Eye (tissue), 1 donor: ENCODE results near the gene MRFAP1L1.
"Not testable (repeated sequence)": the region's sequence is repeated elsewhere in the genome, so short reads cannot be mapped to it uniquely, and the experiment has no call there.

Experiments
- DNase-seq: peaks from one replicate; pipeline ENCODE4 v3.0.0-alpha.2; 2015

The MRFAP1L1 gene

DNA sequence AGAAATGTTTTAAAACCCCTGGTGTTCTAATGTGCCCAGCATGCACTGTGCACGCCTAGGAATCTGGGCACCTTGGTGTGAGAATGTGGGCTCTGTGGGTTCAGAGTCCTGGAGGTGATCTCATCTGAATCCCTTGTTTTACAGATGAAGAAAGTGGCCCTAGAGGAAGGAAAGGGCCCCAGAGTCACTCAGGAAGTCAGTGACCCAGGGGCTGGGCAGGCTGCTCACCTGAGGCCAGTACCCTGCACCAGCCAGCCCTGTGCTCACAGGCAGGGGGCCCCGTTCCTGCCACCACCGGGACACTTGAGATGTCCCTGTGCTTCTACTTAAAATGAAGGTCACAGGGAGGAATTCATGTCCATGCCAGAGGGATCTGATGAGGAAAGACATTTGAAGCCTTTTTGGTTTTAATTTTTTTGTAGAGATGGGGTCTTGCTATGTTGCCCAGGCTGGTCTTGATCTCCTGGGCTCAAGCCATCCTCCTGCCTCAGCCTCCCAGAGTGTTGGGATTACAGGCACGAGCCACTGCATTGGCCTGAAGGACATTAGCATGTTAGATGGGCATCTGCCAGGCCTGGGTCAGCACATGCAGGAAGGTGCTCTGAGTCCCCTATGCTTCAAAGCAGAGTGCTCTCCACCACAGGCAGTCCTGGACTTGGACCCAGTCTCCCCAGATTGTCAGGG, 23.4 kb downstream of the MRFAP1L1 start:
- DNase-seq, result no peak

DNA sequence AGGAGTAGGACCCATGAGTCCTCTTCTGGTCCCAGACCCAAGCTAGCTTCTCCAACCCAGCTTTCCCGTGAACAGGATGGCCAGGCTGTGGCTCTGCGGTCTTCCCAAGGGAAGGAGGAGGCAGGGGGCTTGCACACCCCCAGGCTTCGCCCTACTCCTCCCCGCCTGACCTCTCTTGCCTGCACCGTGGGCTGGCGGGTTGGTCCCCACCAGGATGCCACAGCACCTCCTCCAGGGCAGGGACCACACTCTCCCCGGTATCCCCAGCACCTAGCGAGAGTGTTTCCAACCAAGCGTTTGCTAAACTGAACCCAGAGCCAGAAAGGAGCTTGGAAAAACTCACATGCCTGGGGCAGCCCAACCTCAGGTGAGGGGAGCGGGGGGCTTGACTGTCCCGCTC, 25.0 kb downstream of the MRFAP1L1 start:
- no peak for DNase-seq

DNA sequence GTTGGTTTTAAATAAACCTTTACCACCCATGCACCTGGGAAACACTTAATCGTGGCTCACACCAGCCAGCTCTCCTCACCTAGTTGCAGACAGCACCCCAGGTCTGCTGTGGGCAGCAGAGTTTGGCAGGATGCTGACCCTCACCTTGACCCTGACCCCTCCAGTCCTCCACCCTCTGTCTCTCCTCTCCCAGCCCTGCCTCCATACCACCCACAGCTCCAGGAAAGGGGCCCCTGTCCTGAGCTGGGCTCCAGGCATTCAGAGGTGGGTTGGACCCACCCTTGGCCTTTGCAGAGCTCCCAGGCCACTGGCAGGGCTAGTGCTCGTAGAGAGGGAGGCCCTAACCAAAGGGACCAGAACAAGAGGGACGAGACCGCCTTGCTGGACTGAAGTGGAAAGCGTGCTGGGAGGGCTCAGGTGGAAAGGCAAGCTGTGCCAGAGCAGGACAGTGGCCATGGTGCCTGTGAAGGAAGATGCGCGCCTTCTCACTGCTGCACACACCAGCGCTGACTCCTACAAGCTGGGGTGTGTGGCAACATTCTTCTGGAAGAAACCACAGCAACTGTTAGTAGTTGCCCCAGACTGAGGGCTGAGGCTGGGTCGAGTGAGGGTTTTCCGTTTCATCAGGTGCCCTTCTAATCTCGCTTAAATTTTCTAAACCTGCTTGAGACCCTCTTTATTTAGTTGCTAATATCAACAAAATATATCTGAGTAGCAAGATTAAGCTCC, 26.6 kb downstream of the MRFAP1L1 start:
- DNase-seq, result no peak

DNA sequence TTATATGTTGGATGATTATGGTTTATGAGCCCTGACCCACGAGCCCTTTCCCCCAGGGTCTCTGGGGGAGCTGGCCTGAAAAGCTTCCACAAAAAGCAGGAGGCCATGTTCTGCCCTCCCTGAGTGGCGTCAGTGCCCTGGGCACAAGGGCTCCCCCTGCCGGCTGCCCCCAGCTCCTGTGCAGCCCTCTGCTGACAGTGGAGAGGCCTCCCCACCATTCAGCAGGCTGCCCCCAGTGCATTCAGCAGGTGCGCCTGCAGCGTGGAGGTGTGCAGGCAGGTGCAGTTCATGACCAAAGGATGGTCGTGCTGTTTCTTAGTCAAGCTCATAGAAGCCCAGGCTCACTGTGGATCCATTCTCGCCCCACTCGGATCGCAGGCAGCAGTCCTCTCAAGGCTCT, 28.5 kb downstream of the MRFAP1L1 start:
- no peak for DNase-seq

DNA sequence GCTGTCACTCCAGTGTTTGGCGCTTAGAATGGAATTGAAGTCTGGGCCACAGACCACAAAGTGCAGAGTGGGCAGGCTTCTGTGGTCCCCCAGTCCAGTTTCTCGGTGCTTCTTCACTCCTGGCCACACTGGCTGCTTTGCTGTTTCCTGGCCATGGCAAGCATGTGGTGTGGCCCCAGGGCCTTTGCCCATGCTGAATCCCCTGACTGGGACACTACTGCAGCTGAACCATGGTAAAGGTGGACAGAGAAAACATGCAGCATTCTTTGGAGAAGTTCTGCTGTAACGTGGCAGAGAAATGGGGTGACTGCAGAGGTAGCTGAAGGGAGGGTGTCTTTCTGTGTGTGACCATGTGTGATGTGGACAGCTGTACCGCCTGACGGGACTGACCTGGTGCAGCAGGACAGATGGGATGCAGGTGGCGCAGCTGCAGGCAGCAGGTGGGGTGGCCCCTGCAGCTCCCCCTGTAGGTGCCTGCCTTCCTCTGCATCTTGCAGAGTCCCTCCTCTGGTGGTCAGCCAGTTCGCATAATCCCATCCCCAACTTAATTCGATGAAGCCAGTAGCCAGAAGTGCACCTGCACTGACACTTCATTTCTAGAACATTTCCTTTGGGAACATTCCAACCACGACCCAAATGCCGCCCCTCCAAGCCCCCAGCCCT, 29.2 kb downstream of the MRFAP1L1 start:
- no peak for DNase-seq

DNA sequence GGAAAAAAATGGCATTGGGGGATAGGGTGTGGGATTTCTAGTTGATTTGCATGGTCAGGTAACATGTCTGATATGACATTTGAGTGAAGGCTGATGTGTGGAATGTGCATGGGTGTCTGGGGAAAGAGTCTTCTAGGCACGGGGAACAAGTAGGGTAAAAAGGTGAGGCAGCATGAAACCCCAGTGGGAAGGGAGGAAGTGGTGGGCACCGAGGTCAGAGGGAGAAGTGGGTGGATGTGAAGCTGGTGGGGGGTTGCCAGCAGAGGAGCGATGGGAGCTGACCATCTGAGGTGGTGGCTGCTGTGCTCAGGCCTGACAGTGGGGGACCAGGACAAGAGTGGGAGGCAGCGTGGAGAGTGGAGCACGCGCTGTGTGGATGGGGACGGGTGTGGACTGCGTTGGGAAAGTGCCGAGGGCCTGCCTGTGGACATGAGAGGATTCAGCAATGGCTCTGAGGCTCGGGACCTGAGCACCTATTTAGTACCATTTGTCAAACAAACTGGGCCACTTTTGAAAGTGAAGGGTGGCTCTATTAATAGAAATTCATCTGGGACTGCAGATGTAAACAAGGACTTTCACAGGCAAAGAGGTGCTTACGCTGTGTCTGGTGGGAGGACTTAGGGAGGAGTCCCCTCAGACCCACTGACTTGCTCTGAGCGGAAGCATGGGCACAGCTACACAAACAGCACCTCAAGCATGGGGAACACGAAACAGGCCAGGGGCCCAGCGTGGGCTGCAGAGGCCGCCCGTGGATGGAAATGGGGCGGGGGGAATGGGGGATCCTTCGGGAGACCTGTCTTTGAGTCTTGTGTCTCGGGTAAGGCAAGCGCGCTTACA, 32.7 kb downstream of the MRFAP1L1 start:
- DNase-seq, result no peak

DNA sequence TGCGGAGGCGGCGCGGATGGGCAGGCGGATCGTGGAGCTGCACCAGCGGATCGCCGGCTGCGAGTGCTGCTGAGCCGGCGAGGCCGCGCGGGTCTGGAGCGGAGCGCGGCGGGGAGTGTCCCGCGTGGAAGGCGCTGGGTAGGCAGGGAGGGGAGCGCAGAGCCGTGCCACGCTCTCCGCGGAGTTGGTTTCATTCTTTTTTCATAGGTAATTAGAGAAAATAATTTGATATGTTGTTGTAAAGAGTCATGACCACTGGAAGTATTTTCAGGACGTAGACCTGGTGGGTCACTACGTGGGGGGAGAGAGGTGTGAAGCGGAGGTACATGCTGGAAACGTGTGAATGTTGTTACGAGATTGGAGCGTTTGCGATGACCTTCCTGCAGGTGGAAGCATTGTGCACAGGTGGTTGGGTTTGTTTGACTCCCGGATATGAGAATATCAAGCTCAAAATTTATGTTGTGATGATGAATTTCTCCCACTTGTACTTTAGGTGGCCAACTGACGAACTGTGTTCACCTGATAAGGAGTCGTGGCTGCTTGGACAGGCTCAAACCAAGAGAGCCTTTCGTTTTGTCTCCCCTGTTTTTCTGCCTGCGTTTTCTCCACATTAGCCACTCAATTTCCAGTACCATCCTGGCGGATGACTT, 35.0 kb downstream of the MRFAP1L1 start:
- DNase-seq, result peak; percentile 71

DNA sequence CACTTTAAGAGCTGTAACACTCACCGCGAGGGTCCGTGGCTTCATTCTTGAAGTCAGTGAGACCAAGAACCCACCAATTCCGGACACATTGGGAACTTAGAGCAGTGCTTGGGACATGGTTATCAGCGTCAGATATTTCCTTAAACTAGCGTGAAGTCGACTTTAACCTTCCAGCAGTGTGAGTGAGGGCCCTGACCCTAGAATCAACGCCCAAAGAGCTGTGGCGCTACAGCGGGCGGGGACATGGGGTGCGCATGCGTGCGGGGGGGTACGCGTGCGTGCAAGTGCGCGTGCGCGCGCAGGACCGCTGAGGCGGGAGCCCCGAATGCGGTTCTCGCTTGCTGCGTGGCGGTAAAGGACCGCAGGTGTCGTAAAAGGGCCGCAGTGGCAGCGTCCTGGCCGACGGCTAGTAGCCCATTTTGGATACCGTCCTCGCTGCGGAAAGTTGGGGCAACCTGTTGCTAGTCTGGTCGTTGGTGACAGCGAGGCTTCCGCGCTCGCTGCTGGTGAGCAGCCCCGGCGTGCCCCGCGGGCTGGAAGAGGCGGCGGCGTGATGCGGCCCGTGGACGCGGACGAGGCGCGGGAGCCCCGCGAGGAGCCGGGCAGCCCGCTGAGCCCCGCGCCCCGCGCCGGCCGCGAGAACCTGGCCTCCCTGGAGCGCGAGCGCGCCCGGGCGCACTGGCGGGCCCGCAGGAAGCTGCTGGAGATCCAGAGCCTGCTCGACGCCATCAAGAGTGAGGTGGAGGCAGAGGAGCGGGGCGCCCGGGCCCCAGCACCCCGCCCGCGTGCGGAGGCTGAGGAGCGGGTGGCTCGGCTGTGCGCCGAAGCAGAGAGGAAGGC, 35.8 kb downstream of the MRFAP1L1 start:
- DNase-seq, result peak; percentile 97

DNA sequence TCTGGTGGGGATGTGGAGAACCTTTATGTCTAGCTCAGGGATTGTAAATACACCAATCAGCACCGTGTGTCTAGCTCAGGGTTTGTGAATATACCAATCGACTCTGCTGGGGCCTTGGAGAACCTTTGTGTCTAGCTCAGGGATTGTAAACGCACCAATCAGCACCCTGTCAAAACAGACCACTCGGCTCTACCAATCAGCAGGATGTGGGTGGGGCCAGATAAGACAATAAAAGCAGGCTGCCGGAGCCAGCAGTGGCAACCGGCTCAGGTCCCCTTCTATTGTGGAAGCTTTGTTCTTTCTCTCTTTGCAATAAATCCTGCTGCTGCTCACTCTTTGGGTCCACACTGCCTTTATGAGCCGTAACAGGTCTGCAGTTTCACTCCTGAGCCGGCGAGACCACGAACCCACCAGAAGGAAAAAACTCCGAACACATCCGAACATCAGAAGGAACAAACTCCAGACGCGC, 36.4 kb downstream of the MRFAP1L1 start:
- DNase-seq, result peak; percentile 62

DNA sequence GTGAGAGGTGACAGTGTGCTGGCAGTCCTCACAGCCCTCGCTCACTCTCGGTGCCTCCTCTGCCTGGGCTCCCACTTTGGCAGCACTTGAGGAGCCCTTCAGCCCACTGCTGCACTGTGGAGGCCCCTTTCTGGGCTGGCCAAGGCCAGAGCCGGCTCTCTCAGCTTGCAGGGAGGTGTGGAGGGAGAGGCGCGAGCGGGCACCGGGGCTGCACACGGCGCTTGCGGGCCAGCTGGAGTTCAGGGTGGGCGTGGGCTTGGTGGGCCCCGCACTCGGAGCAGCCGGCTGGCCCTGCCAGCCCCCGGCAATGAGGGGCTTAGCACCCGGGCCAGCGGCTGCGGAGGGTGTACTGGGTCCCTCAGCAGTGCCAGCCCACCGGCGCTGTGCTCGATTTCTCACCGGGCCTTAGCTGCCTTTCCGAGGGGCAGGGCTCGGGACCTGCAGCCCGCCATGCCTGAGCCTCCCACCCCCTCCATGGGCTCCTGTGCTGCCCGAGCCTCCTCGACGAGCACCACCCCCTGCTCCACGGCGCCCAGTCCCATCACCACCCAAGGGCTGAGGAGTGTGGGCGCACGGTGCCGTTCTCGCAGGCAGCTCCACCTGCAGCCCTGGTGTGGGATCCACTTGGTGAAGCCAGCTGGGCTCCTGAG, 37.0 kb downstream of the MRFAP1L1 start:
- not testable (repeated sequence) for DNase-seq

DNA sequence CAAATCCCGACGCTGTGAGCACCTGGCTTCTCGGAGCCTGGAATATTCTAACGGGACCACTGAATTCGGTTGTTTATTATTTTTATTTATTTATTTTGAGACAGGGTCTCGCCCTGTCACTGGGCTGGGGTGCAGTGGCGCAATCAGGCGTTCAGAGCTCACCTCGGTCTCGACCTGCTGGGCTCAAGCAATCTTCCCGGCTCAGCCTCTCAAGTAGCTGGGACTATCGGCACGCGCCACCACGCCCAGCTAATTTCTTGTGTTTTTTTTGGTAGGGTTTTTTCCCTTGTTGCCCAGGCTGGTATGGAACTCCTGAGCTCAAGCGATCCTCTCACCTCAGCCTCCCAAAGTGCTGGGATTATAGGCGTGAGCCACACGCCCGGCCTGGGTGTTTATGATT, 37.5 kb downstream of the MRFAP1L1 start:
- no peak for DNase-seq

DNA sequence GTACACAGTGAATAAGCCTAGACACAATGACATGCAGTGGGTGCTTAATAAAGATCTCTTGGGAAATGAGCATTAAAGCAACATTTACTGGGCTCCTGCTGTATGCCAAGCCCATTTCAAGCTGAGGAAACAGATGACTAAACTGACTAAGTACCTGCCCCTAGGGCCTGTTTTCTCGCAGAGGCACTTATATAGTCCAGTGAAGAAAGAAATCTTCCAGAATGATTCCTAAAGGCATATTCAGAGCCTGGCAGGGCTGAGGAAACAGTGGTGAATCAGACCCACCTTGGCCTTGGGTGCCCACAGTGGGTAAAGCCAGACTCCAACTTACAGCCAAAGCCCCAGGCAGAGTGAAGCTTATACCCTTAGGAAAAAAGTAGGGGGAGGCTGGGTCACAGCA, 38.0 kb downstream of the MRFAP1L1 start:
- no peak for DNase-seq

DNA sequence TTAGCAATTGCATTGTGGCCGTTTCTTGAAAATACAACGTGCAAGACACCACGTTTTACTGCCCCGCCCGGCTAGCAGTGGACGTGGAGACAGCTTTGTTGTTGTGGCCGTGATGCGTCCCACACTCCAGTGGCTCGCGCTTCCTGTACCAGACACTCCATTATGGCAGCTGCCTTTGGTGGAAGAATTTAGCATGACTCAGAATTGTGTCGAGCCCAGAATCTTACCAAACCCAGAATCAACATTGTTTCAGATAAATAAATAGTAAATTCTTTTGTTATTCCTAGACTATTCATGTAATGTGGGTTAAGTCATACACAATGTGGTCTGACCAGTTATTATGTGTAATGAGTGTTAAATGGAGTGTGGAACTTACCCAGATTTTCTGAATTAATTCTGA, 41.3 kb downstream of the MRFAP1L1 start:
- no peak for DNase-seq

DNA sequence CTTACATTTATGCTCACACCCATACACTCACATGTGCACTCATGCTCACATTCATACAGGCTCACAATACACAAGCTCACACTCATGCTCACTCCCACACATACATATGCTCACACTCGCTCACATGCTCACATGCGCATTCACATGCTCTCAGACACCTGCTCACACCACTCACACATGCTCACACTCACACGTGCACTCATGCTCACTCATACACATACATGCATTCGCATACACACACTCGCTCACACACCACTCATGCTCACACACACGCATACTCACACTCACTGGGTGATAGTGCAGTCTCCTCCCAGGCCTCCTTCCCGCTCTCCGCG, 44.4 kb downstream of the MRFAP1L1 start:
- no peak for DNase-seq

DNA sequence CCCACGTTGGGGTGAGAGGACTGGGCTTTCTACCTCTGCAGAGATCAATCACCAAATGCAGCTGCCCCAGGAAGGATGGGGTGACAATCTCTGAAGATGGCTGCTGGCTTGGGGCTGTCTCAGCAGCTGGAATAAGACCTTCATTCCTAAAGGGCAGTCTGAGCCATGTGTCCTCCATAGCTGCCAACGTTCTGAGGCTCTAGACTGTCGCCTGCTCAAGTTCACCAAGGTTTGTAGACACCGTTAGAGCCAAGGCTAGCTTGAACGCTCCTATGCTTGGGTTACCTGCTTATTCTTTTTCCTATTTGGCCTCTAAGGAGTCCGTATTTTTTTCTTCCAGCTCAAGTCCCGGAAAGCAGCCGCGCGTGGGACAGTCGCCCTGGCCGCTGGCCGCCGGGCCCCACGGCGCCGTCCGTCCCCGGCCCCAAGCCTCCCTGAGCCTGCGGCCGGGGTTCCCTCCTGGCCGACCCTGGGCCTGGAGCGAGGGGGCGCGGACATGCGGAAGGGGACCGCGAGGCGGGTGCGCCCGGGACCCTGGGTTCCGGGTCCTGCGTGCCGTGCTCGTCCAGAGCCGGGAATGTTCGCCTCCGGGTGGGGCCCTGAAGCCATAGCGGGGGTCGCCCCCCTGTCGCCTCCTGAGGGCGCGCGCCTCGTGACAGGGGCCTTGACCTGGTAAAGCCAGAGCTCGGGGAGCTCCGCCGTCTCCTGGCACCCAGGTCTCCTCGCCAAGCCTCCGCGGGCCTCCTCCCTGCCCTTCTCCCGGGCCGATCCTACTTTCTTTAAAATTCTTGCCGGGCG, 45.9 kb downstream of the MRFAP1L1 start:
- DNase-seq, result peak; percentile 20

DNA sequence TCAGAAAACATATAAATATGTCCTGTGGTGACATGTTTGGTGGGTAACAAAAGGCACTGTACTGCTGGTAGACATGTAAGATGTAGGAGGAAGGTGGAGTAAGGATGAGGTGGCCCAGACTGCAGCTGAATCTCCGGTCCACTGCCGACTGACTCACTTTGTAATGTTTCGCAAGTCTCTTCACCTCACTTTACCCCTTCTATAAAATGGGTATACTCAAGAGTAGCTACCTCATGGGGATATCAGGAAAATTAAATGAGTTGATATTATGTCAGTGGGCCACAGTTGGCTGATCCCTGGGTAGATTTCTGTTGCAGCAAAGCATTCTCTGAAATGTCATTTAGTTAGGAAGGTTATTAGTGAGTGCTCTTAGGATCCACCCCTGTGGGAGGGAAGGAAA, 47.1 kb downstream of the MRFAP1L1 start:
- DNase-seq, result no peak

DNA sequence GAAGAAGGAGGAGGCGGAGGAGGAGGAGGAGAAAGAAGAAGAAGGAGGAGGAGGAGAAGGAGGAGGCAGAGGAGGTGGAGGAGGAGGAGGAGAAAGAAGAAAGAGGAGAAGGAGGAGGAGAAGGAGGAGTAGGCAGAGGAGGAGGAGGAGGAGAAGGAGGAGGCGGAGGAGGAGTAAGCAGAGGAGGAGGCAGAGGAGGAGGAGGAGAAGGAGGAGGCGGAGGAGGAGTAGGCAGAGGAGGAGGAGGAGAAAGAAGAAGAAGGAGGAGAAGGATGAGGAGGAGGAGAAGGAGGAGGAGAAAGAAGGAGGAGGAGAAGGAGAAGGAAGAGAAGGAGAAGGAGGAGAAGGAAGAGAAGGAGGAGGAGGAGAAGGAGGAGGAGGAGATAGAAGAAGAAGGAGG, 49.2 kb downstream of the MRFAP1L1 start:
- DNase-seq, result no peak

DNA sequence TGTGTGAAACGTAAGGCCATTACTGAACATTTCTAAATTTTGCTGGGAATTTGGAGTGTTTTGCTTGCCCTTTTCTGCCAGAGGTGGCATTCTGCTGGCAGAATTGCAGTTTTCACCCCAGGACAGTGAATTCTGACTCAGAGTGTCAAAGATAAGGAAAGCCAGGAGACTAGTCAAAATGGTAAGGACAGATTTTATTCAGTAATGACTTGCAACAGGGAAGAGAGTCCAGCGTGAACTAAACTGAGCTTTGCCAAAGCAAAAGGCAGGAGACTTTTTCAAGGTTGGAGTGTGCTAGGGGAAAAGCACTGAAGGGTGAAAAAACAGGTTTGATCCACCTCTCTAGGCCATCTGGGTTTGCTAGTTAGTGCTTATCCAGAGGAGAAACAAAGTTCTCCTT, 49.8 kb downstream of the MRFAP1L1 start:
- DNase-seq, result no peak

DNA sequence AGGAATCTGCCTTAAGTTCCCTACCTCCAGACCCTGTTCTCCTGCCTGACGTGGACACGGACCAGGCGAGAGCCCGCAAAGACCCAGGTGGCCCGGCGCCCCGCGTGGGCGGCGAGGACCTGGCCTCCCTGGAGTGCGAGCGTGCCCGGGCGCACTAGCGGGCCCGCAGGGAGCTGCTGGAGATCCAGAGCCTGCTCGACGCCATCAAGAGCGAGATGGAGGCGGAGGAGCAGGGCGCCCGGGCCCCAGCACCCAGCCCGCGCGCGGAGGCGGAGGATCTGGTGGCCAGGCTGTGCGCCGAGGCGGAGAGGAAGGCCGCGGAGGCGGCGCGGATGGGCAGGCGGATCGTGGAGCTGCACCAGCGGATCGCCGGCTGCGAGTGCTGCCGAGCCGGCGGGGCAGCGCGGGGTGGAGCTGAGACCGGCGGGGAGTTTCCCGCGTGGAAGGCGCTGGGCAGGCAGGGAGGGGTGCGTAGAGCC, 51.0 kb downstream of the MRFAP1L1 start:
- peak; percentile 62 for DNase-seq

DNA sequence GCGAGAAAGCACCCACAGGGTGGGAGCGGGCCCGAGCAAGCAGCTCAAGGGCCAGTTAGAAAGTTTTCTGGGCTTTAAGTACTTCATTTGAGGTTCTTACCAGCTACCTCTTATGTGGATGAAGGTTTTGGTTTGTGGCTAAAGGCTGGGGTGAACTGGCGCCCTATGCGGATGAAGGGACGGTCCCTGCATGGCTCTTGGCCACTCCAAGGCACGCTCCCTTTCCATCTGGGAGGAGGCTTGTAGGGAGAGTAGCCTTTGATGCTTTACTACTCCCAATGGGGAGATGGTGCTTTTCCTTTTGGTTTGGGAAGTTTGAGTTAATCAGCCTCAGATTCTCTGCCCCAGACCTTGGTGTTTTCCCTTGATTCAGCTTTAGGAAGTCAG, 51.5 kb downstream of the MRFAP1L1 start:
- DNase-seq, result peak; percentile 51
